DMS53 treated with DMSO at 0.1 percent for 48 hours (cell line): ENCODE data around the gene ARHGAP22.

Experiments
- DNase-seq: peaks from one replicate; lab custom pipeline; 2025; ENCODE audit not compliant: unreplicated experiment; lab: John Stamatoyannopoulos, UW

ARHGAP22 gene

DNA sequence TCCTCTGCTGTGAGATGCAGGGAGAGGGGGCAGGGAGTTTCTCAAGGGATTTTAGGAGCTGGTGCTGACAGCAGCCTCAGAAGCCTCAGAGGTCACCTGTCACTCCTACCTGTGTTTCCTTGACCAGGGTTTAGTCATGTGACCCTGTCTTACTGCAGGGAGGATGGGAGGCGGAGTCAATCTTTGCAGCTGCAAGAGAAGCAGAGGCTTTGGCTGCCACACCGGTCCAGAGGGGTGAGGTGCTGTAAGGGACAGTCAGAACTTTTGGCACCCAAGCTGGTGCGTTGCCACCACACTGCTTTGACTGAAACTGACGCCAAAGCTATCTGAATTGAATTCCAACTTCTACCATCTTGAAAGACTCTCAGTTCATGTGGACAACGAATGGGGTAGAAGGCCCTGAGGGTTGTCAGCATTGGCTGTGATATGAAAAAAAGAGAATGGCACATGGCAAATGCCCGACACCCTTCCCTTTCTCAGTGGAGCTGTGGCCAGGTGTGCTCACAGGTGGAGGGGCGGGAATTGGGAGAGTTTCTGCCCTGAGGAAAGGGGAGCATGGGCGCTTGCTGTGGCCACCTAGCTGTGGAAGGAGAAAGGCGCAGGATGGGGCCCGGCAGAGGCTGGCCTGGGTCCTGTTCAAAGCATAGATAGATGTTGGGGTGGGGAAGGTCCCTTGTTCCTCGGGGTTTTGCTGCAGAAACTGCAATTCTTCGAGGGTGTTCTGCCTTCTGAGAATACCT lies 69.3 kb downstream of the ARHGAP22 start:
- DNase-seq: no peak

DNA sequence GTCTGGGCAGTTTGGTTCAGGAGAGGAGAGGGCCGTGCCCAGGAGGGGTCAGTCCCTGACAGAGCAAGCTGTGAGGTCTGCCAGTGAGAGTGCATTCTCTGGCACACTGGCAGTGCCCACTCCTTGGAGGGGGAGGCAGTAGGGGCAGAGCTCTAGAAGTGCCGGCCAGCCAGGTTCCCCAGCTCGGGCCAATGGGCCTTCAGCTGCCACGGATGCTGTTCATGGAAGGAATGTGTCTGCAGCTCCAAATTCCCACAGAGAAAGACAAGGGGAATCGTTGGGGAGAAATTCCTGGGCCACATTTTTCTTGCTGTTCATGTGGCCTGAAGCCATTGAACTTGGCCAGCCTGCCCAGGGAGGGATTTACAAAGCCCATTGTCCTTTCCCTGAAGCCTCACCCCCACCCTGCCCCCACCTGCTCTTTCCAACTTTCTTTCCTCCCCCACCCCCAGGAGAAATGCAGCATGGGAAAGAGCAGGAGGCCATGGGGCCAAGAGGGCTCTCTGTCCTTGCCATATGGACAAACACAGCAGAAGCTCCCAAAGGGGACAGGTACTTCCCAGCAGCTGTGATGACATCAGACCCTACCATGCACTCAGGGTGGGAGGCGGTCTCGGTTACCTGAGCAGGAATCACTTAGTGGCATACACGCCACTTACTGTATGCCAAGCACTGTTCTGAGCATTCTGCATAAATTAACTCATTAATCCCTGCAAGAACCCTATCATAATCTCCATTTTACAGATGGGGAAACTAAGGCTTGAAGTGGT lies 70.7 kb downstream of the ARHGAP22 start:
- DNase-seq: no peak

DNA sequence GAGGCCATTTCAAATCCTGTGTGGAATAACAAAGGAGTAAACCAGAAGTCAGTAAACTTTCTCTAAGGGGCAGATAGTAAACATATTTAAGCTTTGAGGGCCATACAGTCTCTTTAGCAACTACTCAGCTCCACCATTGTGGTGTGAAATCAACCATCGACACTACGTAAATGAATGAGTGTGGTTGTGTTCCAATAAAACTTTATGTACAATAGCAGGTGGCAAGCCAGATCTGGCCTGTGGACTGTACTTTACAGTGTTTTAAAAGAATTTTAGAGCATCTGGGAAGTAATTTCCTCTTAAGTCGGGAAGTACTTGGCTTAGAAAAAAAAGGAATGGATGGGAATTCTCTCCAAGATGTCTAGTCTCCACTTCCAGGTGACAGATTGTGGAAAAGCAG lies 71.3 kb downstream of the ARHGAP22 start:
- DNase-seq: no peak

DNA sequence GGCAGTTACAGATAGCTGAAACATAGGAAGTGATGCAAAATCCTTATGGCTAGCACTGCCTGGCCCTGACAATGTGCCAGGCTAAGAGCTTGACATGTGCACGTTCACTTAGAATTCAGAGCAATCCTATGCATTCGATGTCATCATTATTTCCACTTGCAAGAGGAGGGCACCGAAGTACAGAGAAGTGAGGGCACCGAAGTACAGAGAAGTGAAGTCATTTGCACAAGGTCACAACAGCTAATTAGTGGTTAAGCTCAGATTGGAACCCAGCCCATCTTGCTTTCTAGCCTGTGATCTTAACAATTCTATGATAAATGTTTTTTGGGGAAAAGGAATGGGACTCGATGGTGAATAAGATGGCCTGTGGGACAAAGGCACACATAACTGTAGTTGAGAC lies 73.4 kb downstream of the ARHGAP22 start:
- no peak for DNase-seq

DNA sequence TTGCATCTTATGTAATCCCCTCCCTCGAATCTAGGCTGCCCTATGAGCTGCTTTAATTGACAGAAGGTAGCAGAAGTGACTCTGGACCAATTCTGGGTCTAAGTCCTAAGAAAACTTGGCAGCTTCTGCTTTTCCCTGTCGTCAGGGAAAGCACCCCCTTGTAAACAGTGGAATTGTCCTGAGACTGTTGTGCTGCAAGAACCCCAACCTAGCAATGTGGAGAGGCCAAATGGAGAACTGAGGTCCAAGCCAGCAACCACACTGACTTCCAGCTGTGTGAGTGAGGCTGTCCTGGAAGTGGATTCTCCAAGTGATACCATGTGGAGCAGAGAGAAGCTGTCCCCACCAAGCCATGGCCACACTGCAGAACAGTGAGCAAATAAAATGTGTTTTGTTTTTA lies 75.5 kb downstream of the ARHGAP22 start:
- DNase-seq: no peak

DNA sequence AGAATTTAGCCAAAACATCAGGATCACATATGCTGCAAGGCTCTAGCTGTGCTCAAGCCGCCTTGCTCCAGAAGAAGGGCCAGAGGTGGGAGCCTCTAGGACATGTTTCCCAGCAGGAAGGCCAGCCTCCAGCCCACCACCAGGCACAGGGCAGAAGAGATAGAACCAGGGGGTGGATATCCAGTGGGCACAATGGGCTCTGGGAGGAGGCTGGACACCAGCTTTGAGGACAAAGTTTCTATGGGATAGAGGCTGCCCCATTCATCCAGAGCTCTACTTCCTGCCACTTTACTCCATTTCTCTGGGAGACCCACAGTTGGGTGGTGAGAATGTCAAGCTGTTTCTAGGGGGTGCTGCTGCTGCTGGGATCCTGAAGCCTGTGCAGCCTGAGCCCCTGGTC lies 77.1 kb downstream of the ARHGAP22 start:
- no peak for DNase-seq

DNA sequence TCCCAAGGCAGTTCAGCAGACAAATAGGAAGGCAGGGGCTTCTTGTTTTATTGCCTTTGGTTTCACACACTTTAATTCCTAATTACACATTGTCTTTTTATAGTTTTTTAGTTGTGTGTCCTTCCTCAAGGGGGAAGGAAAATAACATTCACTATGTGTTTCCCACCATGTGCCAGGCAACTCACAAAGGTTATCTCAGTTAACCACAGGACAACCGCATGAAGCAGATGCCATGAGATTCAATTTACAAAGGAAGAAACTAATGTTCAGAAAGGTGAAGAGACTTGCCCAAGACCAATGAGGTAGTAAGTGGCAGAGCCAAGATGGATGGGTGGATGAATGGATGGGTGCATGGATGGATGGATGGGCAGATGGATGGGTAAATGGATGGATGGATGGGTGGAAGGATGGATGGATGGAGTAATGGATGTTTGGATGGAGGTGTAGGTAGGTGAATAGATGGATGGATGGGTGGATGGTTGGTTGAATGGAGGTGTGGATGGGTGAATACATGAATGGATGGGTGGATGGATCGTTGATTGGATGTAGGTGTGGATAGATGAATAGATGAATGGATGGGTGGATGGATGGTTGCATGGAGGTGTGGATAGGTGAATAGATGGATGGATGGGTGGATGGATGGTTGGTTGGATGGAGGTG lies 77.9 kb downstream of the ARHGAP22 start:
- DNase-seq: no peak

DNA sequence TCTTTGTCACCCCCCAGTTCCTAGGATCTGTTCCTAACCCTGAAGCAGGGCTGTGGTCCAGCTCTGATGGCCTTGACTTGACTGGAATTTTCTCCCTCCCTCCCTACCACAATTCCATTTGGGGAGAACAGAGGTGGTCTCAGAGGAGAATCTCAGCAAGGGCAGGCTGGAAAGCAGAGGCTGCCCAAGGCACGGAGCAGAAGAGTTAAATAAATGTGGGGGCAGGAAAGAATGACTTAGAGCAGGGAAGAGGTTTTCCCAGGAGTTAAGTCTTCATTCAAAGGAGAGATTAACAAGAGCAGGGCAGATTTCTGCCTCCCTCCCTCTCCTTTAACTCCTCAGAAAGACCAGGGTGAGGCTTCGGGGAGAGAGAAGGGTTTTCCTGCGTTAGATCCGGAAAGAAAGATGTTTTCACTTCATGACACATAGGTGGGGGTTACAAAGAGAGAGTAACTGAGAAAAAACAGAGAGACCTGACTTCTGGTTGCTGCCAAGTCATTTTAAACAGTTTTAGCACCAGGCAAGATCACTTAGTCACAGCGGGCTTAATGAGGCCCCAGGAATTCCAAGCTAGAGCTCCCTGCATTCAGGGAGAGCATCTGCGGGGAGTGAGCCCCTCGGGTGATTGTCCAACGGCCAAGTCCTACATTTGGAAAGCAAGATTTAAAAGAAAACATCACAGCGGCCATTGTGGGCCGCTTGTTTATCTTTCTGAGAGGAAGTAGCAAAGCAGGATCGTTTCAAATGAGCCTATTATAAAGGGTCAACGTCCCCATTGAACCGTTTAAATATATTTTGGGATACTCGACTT lies 78.7 kb downstream of the ARHGAP22 start:
- DNase-seq: no peak

DNA sequence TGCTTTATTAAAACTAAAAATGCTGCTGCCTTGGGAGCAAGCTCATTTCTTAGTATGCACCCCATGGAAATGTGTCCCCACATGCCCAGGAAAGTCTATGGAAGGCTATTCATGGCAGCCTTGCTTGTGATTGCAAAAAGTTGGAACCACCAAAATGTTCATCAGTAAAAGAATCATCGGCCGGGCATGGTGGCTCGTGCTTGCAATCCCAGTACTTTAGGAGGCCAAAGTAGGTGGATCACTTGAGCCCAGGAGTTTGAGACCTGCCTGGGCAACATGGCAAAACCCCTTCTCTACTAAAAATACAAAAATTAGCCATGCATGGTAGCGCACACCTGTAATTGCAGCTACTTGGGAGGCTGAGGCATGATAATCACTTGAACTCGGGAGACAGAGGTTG lies 79.8 kb downstream of the ARHGAP22 start:
- no peak for DNase-seq

DNA sequence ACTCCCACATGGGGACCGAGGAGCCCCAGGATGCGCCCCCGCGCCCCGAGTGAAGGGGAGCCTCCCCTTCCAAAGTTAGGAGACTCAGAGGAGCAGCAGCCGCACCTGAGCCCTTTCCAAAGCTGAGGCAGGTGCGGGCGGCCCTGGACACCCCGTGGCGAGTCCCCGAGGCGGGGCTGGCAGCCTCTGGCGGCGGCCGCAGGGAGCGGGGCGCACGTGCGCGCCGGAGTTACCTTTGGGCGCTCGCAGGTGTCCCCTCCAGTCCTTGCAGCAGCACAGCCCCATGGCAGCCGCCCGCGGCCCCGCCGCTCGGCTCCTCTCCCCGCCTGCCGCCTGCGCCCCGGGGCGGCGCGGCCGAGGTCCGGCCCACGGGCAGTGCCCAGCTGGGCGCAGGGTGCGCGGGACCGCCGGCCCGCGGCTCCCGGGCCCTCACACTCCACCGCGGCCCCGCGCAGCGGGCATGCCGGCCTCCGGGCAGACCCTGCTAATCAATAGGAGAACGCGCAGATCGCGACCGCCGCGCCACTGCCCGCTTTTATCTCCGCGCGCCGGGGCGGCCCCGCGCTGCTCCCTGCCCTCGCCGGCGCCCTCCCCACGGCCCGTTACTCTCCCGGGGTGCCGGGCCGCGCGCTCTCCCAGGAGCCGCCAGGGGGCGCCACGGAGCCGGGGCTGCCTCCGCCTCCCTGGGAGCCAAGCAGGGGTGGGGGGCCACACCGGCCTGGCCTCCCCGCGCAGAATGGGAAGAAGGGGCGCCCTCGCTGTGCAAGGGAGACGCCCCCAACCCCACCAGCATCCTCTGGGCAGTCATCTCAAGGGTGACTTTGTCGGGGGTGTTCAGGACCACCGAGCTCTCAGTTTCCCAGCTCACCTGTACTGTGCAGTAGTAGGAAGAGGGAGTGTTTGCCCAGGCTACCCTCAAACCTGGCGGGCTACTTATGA lies 80.8 kb downstream of the ARHGAP22 start:
- DNase-seq: no peak

DNA sequence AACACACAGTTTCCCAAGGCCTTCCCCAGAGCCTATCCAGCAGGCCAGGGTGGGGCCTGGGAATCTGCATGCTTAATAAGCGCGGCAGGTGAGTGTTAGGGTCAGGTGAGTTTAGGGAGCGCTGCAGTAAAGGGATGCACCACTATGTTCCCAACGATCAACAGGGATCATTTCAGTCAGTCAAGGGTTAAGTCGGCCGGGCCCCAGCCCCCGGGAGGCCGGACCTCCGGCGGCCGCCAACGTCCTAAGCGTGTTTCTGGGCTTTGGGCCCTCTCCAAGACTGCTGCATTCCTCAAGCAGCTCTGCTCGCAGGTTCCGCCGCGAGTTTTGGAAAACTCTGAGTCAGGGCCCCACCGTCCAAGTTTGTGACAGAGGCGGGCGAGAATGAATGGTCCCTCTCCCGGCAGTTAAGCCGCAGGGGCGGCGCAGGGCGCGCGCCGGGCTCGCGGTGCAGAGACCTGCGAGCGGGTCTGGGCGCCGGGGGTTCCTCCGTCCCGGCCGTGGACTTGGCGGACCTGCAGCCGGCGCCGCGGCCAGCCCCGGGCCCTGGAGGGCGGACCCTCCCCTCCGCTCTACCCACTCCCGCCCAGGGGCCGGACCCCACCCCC lies 81.6 kb downstream of the ARHGAP22 start:
- DNase-seq: no peak

DNA sequence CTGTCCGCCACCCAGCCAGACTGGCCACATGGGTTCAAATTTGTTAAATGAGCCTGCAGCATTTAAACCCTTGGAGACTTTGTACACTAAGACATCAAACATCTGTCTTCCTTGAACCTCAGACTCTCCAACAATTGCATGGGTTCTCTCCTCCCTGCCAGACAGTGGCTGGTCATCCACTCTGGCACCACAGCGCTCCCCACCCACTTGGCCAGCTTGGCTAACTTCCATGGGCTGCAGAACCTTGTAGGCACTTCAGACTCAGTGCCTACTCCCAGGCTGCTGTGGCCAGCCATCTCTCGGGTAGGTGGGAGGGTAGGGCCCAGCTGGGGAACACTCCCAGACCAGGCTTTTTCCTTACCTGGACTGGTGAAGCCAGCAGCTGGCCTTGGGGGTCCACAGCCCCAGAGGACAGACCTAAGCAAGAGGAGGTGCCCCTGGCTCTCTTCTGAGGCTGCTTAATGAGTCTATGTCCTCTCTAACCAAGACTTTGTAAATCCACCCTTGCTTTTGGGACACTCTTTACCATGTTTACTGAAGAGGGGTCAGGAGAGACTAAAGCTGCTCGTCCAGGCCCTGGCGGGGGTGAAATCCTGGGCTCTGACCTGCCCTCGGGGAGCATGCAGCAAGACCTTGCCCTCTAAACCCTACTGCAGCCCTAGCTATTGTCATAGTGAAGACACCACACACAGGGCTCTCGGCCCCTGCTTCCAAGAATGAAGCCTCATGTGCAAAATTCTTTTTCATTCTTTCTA lies 82.7 kb downstream of the ARHGAP22 start:
- DNase-seq: no peak

DNA sequence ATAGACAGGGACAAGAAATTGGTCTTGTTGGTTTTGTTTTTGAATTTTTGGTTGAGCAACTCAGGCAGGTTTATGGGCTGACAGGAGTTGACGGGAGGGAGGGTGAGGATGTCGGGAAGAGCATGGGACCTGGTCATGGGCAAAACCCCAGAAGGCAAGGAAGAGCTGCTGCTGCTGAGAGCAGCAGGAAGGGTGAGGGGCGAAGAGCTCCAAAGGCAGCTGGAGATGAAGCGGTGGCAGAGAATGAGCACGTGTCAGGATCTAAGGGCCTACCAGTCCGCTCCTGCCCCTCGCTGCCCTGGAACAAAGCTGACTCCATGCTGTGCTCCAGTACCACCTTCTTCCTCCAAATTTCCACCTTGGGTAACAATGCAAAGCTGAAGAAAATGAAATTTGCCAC lies 84.3 kb downstream of the ARHGAP22 start:
- DNase-seq: no peak

DNA sequence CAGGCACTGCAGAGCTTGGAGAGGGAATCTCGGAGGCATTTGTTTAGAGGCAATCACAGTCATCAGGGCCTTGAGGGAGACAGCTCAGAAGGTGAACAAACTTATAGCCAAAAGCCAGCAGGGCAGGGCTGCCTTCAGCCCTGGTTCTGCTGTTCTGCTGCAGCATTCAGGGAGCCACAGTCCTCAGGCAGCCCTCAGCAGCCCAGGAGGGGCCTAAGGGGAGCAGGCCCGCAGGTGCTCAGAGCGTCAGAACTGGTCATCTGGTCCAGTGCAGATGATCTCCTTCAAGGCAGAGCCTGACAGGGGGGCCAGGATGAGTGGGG lies 84.7 kb downstream of the ARHGAP22 start:
- no peak for DNase-seq

DNA sequence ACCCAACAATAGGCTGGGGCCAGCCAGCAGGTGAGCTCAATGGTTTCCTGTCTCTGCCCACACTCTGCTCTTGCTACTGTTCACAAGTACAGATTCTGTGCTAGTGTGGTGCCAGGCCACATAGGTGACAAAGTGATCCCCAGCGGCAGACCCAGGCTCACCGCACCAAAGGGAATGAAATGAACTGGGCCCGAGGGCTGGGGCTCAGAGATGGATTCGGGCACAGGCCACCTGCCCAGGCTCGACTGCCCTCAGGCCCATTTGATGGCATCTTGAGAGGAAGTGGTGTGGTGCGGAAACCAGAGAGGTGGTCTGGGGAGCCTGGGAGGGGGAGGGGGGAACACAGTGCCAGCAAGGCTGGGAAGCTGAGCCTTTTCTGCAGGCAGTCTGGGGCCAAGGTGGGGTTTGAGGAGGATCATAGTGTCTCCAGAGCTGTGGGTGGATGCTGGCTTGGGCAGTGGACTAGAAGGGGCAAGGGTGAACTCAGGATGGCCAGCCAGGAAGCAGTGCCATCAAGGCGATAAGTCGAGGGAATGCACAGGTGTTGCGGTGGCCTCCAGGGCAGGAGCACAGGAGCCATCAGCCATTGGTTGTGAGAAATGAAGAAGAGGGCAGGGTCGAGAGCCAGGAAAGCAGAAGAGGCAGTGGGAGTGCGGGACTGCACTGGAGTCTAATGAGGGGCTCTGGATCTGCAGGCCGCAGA lies 85.2 kb downstream of the ARHGAP22 start:
- no peak for DNase-seq

DNA sequence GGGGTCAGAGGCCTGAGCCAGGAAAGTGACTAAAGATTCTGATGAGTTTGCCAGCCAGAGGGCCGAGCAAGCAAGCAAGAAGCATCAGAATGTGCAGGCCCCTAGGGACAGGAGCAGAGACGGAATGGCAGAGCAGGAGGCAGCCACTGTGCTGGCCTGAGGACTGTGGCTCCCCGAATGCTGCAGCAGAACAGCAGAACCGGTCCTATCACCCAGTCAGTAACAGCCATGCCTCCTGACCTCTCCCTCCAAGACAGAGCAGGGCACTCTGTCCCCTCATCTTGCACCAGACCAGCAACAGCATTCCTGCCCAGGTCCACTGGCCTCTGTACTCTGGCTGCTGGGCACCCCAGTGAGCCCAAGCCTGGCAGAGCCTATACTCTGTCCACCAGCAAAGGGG lies 85.9 kb downstream of the ARHGAP22 start:
- DNase-seq: no peak

DNA sequence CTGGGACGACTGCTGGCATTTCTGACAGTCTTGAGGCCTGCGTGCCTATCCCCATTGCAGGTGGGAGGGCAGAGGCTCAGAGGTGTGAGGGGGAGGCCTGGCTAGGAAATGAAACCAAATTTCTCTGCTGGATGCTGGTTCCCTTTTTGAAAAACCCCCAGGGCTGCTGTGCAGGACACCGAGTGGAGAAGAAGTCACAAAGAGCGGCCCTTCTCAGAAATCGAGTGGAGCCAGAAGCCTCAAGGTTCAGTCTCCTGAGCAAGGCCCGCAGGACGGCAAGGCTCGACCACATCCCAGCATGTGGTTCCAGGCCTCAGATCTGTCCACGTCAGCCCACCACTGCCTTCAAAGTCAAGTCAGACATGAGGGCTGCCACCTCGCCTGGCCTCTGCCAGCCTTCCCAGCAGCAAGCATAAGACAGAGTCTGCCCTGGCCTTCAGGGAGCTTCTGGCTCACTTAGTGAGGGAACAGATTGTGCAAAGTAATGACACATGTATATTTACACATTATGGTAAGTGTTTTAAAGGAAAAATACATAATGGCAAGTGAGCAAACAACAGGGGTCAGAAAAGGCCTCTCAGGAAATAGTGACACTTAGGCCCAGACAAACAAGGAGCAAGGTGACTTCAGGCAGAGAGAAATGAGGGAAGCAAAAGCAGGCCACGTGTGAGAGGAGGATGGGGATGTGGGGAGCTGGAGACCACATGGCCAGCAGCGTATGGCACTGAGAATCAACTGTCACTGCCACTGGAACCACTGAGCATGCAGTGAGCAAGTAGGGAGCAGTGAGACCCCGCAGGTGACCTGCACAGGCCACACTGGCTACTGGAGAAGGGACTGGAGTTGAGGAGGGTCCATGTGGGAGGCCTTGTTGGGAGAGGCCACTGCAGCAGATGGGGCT lies 86.7 kb downstream of the ARHGAP22 start:
- no peak for DNase-seq

DNA sequence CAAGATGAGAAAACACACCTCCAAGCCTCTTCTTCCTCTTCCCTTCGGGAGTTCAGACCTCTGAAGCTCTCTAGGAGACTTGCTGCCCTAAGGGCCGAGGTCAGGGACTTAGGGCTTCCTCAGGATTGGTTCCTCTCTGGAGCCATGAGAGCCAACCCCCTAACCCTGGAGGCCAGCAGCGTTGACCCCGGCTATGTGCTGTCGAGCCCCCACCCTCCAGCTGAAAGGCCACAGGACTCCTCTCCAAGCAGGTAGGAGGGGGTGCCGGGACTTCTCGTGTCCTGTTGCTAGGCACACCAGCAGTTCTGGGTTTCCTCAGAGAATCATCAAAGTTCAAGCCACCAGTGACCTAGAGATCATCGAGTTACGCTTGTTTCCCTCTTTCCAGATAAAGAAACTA lies 87.4 kb downstream of the ARHGAP22 start:
- DNase-seq: no peak
